Left renal cortex interstitium (tissue), 4 donors: ENCODE results near the gene ARHGAP24. TPM values are rescaled to one million over a fixed set of nuclear protein-coding genes. Genes with fewer than 3 reads are reported as not detected.
"Not testable (repeated sequence)": the region's sequence is repeated elsewhere in the genome, so short reads cannot be mapped to it uniquely, and the experiment has no call there.

Source experiments
- DNase-seq, 4 donors: peaks; one replicate each; pipeline ENCODE4 v3.0.0-alpha.2; 2013; ENCODE audit warnings: low read depth in 4 of 4, low spot score in 2 of 4, missing footprints in 1 of 4
- polyA plus RNA-seq, 4 donors: library from polyadenylated mRNA; unstranded; fragments of 120-200 nt; gene quantifications; one replicate each; pipeline ENCODE4 v1.2.1, GENCODE V29; 2013; ENCODE audit not compliant: insufficient read length in 4 of 4

Gene ARHGAP24
- polyA plus RNA-seq, 4 donors, result 101 to 133 (median 109) TPM

DNA sequence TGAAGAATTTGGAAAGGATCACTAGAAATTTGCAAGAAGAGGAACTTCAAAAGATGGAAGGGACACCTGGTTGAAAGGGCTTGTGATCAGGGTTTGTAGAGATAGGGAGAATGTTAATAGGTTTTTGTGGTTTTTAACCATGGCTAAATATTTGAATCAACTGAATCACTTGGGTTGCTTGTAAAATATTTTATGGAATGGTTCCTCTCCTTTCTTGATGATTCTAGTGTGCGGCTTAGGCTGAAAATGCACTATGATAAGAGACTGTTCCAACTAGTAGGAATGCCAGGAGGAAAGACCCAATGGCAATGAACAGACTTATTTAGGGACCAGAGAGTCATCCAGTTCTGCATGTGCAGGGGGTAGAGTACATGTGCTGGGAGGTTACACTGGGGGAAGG is 408.2 kb downstream of the ARHGAP24 start:
- no peak for DNase-seq

DNA sequence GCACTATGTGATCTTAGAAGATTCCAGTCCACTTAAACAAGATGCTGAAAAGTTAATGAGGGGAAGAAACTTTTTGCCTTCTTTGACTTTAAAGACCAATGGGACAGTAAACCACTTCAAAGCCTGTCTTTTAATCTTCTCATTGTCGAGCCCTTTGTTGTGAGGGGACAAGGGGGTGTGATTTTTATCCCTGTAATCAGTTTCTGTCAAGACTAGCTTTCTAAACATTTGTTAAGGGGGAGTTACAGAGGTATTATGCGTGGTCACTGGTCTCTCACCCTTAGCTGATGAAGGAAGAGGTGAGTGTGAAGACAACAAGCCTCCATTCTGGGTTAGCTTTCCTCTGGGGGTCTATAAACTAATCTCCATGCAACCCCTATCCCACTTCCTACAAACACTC is 409.3 kb downstream of the ARHGAP24 start:
- DNase-seq, result no peak

DNA sequence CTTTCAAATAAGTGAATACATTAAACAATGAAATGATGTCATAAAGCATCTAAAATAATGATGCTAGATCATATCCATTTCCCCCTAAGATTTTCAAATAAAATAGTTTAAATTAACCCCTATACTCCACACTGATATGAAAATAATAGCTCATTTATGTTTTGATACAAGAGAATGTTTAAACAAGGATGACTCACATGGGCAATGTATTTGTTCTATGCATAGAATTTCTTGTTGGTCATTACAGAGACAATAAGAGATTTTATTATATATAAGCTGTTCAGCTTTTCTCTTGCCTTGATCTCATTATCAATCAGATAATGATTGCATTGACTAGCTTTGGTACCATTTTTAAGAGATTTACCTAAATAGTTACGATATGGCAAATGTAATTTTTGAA is 411.7 kb downstream of the ARHGAP24 start:
- no peak for DNase-seq

DNA sequence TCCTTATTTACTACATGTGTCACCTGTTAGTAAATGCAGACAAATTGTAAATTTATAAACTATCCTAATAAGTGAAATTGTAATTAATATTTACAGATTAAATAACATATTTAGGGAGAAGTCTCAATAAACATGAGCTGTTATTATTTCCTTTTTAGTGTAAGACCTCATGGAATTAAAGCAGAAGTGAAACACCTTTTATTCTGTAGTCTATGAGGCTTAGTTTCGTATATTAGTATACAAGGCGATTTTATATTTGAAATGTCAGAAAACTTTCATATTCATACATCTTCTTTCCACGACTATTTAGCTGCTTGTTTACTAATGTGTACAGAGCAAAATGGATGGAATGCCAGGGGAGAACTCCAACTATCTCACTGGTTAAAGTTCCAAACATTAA is 414.4 kb downstream of the ARHGAP24 start:
- DNase-seq, result no peak

DNA sequence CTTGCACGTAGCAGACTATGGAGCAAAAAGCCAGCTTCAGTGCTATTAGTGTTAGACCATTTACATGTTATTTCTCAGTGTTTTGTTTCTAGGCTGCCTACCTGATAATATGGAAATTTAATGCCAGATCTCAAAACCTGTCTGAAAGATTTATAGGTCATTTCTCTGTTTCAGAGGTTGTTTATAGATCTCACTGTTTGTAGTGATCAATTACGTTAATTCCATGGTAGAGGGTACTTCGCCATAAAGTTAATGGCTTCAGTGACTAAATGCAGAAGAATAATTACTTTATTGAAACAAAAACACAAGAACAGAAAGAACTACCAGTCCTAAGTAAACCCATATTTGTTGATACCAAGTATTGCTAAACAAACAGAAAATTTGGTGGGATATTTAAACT is 420.8 kb downstream of the ARHGAP24 start:
- no peak for DNase-seq

DNA sequence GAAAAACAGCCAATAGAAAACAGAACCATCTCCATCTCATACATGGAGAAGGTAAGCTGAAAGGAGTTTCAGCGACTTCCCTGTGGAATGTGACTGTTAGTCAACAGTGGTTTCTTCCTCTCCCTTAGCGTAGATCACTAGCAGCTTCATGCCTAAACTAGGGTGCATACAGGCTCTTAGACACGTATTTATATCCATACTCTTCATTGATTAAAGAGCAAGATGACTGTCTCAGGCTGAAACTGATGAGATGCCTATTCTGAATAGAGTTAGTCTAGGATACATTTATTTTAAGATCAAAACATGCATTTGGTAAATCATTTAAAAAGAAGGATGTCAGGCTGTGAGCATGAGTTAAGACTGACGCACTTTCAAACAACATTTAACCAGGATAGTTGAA is 423.3 kb downstream of the ARHGAP24 start:
- DNase-seq, result no peak

DNA sequence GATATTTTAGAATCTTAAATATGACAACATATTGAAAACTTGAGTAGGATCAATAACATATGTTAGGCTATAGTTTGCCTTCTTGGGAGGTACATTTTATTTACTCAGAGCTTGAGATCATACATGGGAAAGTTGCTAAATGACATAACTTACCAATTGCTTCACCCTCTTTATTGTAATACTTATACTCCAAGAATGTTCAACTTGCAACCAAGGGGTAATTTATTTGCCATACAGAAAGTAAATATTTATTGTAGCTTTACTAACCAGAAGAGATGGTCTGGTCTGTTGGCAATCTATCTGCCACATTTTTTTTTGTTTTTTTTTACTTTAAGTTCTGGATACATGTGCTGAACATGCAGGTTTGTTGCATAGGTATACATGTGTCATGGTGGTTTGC is 426.6 kb downstream of the ARHGAP24 start:
- no peak for DNase-seq

DNA sequence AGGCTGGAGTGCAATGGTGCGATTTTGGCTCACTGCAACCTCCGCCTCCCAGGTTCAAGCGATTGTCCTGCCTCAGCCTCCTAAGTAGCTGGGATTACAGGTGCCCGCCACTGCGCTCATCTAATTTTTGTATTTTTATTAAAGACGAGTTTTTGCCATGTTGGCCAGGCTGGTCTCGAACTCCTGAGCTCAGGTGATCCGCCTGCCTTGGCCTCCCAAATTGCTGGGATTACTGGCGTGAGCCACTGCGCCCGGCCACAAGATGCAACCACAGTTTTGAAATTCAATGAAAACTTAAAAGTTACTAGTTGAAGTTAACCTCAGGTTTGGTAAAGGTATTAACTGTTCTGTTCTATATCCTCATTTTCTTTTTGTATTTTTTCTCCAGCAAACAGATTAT is 427.7 kb downstream of the ARHGAP24 start:
- DNase-seq, result not testable (repeated sequence)

DNA sequence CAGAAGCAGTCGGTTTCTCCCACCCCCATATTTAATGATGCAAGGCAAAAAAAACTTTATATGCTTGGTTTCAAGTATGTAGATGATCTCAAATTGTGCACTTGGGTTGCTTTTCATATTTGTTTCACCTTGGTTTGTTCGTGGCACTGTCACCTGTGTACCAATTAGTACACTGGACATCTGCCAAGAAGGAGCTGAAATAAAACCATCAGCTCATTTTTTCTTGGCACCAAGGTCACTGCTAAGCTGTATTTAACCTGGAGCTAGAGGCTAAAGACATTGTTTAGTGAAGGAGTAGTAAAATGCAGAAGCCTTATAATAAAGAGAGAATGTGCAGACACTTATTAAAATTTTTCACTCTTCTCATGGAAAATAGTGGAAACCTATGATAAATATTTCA is 430.8 kb downstream of the ARHGAP24 start:
- DNase-seq, result no peak

DNA sequence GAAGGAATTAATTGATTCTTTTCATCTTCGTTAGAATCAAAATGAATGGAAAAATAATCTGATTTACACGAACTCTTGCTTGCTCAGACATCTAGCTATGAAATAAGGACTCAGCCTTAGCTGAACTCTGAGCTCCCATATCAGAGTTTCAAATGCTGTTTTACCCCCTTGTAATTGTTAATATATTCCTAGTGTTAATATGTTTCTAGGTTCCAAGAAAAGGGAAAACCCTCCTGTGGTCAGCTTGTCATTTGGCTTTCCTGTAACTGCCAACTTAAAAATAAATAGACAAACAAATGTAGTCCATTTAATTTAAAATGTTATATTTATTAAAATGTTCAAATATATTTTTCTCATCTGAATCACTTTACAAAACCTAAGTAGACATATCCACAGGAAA is 432.1 kb downstream of the ARHGAP24 start:
- DNase-seq, result no peak

DNA sequence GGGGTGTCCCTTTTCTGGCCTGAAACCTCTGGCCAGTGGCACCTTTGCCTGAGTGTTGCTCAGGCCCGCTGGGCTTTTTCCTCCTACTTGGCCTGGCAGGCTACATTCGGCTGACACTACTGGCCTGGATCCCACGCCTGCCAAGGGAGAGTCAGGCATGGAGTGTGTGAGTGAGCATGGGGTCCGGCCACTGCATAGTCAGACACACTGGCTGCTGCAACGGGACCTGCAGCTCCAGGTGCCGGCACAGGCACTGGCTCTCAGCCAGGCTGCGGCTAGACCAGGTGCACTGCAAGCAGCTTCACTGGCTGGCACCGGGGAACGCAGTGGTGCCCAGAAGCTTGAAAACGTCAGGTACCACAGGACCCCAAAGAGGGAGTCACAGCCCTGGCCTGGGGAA is 434.9 kb downstream of the ARHGAP24 start:
- no peak for DNase-seq

DNA sequence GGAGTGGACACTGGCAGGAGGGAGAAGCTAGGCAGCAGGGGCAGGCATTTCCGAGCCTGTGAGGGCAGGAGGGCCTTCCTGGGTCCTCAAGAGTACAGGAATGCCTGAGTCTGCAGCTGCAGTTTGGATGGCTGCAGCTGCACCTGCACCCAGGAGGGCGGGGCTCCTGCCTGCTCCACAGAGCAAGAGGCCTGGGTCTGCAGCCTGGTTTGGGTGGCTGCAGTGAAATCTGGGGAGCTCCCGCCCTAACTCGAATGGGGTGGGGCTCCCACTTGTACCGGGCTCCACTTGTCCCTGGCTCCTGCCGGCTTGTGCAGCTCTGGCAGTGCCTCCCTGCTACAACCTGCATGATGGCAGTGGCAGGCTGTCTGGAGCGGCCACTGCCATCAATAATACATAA is 436.0 kb downstream of the ARHGAP24 start:
- DNase-seq, result no peak

DNA sequence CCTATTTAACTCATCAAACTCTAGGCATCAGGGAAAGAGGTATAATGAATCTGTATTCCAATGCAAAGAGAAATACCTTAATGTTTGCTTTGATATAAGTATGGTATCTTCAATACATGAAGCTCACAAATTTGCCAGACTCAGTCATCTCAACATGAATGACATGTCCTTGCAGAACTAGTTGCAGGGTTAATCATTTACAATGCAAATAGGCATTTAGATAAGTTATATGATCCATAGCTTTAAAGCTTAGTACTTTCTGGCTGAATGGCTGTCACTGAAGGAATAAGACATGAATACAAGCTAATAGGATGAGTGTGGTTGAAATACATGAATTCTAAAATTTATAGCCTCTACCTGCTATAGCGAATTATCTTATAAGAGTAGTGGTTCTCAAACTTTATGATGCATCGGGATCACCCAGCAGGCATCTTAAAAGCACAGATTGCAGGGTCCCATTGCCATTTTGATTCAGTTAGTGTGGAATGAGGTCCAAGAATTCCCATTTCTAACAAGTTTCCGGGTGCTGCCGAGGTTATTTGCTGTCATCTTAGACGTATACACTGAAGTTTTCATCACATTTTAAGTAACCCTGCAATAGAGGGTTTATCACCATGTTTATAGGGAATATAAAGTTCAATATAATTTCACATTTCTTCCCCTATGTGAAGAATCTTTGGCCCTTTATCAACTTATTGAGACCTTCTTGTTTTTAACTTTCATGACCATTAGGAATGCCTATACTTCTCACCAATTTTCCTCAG is 439.2 kb downstream of the ARHGAP24 start:
- DNase-seq, result no peak

DNA sequence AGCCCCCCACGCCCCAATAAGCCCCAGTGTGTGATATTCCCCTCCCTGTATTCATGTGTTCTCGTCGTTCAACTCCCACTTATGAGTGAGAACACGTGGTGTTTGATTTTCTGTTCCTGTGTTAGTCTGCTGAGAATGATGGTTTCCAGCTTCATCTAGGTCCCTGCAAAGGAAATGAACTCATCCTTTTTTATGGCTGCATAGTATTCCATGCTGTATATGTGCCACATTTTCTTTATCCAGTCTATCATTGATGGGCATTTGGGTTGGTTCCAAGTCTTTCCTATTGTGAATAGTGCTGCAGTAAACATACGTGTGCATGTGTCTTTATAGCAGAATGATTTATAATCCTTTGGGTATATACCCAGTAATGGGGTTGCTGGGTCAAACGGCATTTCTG is 440.6 kb downstream of the ARHGAP24 start:
- DNase-seq, result not testable (repeated sequence)

DNA sequence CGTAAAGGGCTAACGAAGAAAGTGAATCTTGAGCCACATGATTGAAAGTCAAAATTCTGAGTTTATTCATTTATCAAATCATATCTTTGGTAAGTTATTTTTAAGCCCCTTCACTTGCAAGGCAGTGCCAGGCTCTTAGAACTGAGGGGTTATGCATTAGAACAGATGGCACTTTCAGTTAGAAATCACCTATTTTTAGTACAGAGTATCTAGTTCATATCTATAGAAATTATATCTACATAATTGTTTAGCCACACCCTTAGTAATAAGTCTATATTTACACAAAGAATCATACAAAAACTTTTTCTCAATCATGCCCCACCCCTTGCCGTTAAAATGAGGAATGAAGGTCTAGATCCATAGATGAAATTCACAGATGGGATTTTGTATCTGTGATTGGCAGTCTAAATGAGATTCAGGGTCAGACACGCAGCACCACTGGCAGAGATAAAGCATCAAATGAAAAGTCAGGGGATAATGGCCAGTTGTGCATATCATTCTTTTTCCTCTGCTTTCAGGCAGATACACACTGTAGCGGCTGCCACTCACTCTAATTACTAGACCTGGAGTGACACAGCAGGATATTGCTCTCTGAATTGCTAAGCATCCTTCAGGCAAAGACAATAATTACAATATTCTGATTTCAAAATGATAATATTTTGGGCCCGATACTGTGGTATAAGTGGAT is 444.4 kb downstream of the ARHGAP24 start:
- DNase-seq, result no peak

DNA sequence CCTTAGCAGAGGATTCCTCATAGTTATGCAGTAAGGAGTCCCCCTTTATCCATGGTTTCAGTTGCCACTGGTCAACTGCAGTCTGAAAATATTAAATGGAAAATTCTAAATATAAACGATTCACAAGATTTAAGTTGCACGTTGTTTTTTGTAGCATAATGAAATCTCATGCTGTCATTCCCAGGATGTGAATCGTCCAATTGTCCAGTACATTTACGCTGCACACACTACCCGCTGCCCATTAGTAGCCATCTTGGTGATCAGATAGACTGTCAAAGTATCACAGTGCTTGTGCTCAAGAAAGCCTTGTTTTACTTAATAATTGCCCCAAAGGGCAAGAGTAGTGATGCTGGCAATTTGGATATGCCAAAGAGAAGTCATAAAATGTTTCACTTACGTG is 450.1 kb downstream of the ARHGAP24 start:
- DNase-seq, result no peak

DNA sequence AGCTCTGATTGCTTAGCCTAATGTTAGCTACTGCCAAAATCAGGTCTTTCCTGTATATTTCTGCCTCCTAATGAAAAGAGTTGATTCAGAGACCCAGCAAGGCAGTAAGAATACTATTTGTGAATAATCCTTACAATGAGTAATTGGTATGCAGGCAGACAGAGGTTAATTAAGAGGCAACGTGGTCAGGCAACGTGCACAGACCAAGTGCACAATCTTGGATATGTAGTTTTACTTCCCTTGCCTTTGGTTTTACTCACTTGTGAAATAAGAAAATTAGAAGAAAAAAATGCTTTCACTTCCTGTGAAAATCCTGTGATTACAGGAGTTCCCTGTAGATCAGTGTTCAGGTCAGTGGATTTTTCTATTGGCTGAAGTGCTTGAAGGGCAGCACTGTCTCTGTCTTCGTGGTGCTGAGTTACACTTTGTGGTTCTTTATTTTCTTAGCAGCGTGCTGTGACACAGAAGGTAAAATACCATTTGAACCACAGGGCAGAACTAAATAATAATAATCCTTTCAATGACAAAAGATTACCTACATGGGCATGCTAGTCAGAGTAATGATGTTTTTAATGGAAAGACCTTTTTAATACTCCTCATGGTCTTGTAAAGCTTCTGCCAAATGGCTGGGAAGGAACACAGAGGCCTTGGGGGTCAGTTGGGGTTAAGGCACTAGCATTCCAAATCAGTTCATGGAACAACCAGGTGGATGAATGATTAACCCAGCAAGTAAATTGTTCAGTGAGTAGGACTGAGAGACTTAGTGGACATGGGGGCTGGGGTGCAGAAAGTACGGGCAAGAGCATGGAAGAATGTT is 454.0 kb downstream of the ARHGAP24 start:
- no peak for DNase-seq

DNA sequence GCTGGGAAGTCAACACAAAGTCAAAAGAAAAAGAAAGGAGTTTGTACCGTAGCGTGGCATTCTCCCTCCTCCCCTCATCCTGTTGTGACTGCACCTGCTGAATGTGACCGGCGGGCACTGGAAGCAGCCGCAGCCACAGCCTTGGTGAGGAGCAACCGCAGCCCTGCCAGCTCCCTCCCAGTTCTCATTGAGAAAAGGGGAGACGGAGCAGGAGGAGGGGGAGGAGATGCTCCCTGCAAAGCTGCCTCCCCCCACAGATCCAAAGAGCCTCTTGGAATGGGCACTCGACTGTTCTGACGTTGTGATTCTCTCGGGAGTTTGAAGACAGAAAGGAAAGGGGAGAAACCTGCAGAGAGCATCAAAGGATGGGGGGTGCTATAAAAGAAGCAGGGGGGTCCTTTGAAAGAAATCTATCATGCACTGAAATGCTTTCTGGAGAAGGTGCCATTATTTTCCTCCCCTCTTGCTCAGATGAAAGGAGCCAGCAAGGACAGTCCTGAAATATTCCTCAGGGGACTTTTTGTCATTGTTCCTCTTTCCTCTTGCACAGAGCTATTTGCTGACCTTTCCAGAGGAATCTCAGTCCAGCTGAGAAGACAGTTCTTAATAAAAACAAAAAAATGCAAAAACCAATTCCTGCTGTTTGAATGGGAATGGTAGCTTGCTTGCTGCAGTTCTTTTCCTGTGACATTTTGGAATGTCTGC is 455.2 kb downstream of the ARHGAP24 start:
- DNase-seq, result no peak

DNA sequence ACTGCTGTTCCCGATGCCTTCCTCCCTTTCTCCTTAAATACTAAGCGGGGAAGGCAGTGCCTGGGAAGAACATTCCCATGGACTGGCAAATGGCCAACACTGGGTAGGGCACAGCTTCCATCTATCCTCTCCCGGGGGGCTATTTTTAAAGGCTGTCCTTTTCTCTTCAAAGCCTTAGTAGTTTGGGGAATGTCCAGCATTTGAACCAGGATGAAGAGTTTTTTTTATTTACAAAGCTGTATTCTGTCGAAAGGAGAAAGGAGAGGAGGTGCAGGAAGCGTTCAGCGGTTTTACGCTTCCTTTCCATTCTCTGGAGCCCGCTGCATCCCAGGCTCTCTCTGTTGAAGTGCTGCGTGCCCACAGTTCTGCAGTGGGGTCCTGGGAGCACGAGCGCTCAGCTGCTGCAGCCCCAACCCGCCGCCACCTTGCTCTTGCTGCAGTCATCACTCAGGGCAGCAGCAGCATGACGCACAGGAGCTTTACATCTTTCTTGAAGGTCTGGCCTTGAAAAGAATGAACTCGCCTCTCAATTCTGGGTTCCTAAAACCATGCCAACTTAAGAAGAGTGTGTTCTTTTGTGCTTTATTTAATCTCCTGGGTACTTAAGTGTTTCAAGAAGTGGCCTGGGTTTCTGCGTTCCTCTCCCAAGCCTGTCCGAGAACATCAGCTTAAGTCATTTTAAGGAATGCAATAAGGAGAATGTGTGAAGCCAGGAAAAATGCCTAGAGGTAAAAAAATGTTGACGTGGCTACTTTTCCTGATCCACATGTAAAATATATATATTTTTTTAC is 457.7 kb downstream of the ARHGAP24 start:
- no peak for DNase-seq

DNA sequence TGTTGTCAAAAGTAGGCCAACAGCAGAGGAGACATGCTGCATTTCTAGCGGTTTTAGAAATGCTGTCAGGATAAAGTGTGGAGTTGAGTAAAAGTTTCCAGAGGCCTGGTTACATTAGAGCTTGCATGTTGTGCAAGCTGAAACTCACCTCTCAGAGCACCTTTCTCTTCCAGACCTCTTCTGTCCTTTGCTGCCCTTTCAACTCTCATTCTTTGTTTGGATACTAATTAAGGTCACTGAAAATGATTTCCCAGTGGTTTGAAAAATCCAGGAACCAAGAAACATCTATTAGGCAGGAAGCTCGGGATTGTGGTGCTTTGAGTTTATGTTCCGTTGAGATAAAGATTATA is 458.3 kb downstream of the ARHGAP24 start:
- no peak for DNase-seq
